HG03039 (cell line): ENCODE data around the gene DENND2A.
"Not testable (repeated sequence)": the region's sequence is repeated elsewhere in the genome, so short reads cannot be mapped to it uniquely, and the experiment has no call there.

Experiments used
- ATAC-seq: cut with Tn5 transposase; IDR thresholded peaks from one replicate; pipeline ENCODE4 v1.9.1; 2021; ENCODE audit warnings: mild to moderate bottlenecking, moderate library complexity; ENCODE audit not compliant: unreplicated experiment

DENND2A gene

DNA sequence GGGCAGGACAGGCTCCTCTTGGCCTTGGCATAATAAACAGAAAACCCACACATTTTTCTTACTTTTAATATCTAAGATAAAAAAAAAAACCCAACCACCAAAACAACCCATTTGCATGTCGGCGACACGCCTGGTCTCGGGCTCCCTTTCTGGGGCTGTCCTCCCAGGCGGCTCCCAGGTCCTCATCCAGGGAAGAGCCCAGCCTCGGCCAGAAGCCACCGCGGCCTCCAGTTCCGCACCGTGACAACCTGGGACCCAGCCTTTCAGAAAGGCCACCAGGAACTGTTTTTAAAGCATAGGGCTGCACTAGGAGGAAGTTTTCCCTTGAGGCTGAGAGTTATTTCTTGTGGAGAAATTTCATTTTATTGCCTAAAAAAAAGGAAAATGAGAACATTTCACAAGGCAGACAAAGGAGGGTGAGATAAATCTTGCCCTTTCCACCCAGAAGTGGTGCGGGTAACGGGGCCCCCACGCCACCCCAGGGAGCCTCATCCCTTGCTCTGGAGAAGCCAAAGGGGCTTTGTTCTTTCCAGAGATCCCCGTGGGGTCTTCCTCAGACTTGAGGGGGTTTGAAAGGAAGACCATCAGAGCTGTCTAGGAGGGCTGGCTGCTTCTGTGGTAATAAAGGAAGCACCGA, 122.1 kb downstream of the DENND2A start:
- no peak for ATAC-seq

DNA sequence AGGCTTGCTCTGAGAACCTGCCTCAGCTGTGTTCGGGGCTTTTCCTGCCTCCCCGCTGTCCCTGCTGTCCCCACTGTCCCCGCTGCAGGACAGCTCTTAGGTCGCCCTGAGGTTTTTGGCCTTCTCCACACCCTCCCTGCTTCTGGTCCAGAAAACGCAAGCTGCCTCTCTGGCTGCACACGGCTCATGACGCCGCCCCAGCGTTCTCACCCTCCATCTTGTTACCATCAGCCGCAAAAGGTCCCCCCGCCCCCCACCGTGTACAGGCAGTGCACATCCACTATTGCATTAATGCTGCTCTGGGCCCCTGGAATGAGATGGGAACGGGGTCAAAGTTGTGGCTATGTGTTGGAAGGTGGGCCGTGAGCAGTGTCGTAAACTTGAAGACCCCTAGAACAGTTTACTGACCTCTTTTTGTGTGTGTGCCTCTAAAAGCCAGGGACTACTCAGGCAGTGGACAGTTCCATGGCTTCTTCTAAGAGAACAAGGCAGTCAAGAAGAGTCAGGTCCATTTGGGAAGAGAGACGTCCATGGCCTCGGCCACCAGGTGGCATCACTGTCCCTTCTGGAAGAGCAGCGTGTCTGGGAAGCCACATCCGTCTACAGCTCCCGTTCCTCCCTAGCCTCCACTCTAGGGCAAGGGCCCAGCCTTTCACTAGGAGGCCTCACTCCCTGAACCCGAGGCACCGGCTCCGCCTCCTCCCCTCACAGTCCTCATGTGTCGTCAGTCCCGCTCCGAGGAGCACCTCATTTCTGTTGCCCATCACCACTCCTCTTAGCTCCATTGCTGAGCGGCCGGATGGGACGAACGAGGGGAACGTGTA, 122.9 kb downstream of the DENND2A start:
- ATAC-seq = no peak

DNA sequence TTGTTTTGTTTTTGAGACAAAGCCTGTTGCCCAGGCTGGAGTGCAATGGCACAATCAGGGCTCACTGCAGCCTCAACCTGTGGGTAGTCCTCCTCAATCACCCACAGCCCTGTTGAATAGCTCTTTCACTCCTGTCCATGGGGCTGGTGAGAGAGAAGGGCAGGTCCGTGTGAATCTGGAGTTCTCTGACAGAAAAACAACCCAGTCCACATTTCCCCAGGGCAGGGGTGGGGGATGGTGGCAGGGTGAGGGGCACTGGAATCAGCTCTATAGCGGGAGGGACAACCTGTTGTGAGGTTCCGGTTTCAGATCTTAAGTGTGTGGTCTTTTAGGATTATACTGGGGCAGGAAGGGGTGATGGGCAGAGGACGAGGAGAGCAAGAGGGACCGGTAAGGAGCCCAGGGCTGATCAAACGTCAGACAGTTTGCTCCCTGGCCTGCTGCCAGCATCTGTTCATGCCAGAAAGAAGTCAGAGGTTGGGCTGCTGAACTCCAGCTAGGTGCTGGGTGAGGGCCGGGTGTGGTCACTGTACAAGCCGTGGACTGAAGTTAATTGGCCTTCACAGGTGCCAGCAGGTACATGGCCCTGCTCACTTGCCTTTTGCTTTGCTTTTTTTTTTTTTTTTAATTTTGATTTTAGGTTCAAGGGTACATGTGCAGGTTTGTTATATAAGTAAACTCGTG, 128.2 kb downstream of the DENND2A start:
- no peak for ATAC-seq

DNA sequence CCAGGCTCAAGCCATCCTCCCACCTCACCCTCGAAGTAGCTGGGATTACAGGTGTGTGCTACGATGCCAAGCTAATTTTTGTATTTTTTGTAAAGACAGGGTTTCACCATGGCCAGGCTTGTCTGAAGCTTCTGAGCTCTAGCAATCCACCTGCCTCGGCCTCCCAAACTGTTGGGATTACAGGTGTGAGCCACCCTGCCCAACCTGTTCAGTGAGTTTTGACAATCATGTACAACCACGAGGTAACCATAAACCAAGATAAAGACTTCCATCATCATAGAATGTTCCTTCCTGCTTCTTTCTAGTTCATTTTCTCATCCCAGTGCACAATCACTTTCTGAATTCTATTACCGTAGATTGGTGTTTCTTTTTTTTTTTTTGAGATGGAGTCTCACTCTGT, 130.8 kb downstream of the DENND2A start:
- ATAC-seq = no peak

DNA sequence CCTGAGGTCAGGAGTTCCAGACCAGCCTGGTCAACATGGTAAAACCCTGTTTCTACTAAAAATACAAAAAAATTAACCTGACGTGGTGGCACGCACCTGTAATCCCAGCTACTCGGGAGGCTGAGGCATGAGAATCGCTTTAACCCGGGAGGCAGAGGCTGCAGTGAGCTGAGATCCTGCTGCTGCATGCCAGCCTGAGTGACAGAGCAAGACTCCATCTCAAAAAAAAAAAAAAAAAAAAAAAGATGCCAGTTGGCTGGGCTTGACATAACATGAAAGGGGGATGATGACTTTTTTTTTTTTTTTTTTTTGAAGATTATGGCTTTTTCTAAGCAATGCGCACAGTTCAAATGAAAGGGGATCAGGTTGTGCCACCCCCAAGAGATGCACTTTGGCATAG, 133.1 kb downstream of the DENND2A start:
- not testable (repeated sequence) for ATAC-seq

DNA sequence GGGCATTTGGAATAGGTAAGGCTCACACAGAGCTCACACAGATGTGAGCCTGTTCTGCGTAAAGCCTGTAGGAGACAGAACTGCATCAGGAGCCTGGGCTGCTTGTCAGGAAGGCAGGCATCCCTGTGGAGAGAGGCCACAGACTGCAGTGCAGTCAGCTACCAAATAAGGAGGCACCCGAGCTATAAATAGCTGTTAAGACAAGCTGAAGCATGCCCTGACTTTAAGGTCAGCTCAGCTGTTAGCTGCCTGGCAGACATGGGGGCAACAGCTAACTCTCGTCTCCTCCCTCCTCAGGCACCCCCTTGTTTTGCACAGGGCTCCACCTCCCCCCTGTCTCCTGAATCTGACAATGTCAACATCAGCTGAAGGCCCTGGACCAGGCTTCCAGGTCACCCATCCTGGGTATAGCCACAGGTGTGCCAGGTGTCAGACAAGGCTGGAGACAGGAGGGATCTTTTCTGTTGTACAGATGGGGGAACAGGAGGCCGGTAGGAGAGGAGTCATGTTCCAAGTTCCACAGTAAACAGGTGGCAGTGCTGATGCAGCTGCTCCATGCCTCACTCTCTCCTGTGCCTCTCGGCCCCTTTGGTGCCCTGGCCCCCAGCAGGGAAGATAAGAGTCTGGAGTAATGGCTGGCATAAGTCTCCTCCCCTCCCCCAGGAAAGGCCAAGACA, 133.7 kb downstream of the DENND2A start:
- ATAC-seq = no peak

DNA sequence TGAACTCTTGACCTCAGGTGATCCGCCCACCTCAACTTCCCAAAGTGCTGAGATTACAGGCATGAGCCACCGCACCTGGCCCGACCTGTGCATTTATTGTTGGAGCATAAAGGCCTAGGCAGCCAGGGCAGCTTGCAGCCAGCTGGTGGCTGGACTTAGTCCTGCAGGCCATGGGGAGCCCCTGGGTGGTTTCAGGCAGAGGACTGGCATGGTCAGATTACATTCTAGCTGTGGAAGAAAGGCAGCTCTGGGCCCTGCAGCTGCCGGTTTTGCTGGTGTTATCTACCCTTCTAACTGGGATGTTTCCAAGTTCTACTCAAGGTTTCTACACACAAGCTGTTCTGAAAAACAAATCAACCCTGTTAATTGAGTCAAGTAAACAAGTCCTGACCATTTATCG, 138.6 kb downstream of the DENND2A start:
- no peak for ATAC-seq

DNA sequence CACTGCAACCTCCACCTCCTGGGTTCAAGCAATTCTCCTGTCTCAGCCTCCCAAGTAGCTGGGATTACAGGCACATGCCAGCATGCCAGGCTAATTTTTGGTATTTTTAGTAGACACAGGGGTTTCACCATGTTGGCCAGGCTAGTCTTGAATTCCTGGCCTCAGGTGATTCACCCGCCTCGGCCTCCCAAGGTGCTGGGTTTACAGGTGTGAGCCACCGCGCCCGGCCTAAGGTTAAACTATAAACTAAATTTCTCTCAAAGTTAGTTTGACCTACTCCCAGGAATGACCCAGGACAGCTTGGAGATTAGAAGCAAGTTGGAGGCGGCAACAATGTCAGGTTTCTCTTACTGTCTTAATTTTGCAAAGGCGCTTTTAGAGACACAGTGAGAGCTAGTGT, 142.8 kb downstream of the DENND2A start:
- ATAC-seq = not testable (repeated sequence)

DNA sequence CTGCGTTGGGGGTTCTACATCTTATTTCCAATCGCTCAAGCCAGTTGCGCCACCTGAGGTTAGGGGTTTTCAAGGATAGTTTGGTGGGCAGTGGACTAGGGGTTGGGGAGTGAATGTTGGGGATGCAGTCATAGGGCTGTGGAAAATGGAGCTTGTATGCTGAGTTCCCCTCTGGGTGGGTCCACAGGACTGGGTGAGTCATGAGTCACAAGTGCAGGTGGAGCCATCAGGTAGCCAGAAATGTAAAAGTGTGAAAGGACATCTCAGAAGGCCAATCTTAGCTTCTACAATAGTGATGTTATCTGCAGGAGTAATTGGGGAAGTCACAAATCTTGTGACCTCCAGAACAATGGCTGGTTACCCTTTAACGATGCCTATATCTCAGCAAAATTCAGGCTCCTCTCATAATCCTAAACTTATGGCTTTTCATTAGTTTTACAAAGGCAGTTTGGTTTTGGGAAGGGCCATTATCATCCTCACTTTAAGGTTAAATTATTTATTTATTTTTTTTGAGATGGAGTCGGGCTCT, 143.3 kb downstream of the DENND2A start:
- no peak for ATAC-seq

DNA sequence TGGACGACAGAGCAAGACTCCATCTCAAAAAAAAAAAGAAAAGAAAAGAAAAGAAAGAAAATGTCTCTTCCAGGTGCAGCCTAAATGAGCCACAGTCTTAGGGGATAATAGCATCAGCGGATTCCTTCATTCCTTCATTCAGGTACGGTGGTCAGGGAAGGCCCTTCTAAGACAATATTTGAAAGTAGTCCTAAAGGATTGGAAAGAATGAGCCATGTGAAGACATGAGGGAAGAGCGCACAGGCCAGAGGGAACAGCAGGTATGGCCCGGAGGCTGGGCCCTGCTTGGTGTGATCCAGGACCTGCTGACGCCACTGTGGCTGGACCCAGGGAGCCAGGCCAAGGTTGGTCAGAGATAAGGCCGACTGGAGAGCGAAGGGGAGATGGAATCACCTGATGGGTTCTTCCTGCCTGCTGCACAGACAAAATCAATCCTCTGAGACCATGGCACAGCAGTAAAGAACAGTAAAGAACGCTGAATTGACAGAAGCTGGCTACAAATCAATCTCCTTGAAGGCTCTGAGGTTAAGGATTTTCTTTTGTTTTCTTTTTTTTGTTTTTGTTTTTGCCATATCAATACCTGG, 145.0 kb downstream of the DENND2A start:
- no peak for ATAC-seq

DNA sequence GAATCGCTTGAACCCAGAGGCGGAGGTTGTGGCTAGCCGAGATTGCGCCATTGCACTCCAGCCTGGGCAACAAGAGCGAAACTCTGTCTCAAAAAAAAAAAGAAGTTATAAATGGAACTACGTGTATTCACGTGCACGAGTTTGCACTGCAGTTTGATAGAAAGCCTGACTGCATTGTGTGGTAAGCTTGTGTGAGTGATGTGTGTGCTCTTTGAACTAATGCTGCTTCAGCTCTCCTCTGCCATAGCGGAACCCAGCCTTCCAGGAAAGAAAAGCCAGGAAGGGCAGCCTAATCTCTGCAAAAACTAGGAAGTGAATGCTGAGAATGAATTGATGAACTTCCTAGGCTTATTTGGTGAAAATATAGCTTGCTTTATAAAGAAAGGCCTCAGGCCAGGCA, 145.7 kb downstream of the DENND2A start:
- no peak for ATAC-seq

DNA sequence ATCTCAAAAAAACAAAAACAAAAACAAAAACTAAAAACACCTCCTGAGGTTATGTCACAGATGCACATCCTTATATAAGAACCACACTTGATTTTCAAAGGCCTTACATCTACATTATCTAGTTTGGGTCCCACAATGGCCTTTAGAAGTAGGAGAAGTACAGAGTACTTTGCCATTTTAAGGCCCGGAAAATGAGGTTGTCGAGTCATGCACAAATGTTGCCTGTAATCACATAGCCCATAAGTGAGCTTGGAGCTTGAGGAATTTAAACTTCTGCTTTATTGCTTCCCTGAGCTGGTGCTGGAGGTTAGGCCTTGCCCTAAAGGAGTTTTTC, 151.6 kb downstream of the DENND2A start:
- ATAC-seq = no peak

DNA sequence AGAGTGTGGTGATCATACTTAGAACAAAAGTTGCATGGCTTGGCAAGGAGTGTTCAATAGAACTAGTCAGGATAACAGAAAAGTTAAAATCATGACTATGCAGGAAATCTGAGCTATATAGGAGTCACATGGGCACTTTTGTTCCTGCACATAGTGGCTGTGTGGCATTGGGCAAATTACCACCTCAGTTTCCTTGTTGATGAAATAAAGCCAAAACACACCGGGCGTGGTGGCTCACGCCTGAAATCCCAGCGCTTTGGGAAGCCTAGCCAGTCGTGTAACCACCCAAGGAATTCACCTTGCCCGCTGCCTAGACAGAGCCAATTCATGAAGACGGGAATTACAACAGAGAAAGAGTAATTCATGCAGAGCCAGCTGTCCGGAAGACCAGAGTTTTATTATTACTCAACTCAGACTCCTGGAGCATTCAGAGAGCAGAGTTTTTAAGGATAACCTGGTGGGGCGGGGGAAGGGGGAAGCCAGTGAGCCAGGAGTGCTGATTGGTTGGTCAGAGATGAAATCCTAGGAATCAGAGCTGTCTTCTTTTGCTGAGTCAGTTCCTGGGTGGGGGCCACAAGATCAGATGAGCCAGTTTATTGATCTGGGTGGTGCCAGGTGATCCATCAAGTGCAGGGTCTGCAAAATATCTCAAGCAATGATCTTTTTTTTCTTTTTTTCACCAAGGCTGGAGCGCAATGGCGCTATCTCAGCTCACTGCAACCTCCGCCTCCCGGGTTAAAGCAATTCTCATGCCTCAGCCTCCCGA, 154.9 kb downstream of the DENND2A start:
- ATAC-seq = no peak

DNA sequence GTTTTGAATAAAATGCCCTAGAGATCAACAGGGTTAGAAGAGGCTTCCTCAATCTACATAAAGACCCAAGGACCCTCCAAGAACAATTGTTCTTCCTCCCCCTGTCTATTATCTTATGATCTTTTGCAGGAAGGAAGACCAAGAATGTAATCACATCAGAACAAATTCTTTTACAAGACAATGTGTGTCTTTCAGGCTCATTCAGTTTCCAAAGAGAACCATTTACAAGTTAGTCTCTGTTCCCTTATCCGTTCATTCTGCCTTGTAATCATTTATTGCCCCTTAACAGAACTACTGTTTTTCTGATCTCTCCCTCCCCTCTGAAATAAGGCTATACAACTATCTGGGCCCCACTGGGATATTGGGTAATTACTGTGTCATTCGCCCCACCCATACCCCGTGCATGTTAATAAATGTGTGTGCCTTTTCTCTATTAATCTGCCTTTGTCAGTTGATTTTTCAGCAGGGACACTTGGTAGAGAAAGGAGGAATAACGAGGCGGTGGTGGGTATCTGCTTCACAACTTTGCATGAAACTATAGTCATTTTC, 155.6 kb downstream of the DENND2A start:
- no peak for ATAC-seq

DNA sequence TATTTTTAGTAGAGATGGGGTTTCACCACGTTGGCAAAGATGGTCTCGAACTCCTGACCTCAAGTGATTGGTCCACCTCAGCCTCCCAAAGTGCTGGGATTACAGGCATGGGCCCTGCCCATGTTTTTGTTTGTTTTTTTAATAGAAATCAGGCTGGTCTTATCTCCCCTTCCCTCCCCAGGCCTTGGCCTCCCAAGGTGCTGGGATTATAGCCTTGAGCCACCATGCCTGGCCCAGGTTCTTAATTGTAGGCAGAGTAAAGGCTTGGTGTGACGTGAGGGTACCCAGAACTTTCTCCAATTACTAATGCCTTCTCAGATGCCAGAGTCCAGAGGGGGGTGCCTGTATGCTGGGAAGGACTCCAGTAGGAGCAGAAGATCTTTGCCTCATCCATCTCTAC, 156.1 kb downstream of the DENND2A start:
- ATAC-seq = no peak

DNA sequence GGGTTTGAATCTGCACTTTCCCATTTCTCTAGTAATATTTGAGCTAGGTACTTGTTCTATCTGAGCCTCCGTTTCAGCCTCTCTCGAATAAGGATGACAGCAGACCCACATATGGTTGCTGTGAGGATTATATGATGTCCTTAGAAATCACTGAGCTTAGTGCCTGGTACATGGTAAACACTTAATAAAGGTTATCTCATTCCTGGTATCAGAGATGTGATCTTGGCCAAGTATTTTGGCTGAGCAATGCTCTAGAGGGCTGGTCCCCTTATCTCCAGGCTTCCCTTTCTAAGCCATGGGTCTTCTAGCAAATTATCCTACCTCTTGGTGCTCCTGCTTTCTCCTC, 160.9 kb downstream of the DENND2A start:
- no peak for ATAC-seq

DNA sequence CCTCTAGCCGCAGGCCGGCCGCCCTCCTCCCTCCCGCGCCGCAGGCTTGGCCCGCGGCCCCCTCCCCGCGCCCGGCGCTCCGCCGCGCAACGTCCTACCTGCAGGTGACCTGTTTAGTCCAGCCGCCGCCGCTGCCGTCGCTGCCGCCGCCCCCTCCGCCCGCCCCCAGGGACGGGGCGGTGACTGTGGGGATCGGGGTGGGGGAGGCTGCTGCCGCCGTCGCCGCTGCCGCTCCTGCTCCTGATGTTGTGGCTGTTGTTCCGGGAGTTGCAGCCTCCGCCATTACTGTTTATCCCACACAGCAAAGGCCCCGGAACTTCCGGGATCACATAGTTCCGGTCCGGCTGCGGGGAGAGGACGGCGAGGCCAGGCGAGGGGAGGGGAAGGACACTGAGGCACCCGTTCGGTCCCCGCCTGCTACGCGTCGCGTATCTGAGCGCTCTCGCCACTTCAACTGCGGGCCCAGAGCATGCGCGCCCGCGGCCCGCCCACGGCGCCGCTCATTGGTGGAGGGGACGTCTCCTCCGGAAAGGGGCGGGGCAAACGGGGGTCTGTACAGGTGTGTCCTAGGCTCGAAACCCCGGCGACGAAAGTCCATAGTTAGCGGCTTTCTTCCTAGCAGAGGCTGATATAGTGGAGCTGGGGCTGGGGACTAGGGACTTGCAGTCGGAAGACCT, 161.4 kb downstream of the DENND2A start, which contains the start of gene MKRN1:
TSS of gene MKRN1 (minus strand) at position 444 of the 677 bp plus-strand sequence. CDS start at position 283, 161 bp downstream.
- ATAC-seq = peak; percentile 94

DNA sequence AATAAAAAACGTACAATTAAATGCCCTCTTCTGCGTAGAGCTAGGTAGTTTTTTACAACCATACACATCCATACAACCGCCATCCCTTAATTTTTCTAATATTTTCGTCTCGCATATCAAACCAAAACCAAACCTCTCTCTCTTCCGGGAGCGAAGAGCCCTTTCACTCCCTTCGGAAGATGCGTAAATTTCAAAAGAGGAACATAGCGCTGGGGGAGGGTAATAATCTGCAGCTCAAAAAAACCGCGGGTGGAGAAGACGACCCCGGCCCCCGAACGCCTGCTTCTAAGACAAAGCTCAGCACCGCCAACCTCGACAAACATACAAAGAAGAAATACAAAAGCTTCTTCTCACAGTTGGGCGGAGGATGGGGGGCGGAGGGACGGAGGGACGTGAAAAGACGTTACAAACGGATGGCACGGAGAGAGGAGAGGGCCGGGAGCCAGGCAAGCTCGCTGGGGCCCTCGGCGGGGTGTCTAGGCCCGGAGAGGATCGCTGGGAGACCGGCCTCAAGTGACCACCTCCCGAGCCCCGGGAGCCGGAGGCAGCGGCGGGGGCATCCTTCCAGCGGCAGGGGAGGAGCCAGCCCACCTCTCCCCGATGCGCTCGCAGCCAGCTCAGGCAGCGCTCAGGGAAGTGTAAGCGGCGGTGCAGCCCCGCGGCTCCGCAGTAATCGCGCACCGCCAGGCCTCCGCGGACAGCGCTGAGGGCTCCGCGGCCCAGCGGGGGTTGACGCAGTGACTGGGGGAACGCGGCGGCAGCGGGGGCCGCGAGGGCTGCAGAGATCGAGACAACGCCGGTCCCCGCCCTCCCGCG, 162.2 kb downstream of the DENND2A start:
- ATAC-seq = peak; percentile 18
